Amygdala (tissue), 56 donors: ENCODE data around the gene TBRG4.
"Not testable (repeated sequence)": the region's sequence is repeated elsewhere in the genome, so short reads cannot be mapped to it uniquely, and the experiment has no call there.

ENCODE experiments used
- DNase-seq, 56 donors: peaks; one replicate each; lab custom pipeline; 2025; lab: John Stamatoyannopoulos, UW

Gene TBRG4

GRCh38 chr7:45118889-45119331, 7.4 kb upstream of the TBRG4 start:
- DNase-seq, result no peak

- no peak for DNase-seq
Observed at GRCh38 chr7:45118292-45118691, 6.8 kb upstream of the TBRG4 start.

- DNase-seq, result no peak
Observed at GRCh38 chr7:45117582-45117981, 6.1 kb upstream of the TBRG4 start.

- no peak for DNase-seq
Observed at GRCh38 chr7:45116048-45116447, 4.6 kb upstream of the TBRG4 start.

- no peak for DNase-seq
Observed at GRCh38 chr7:45114926-45115325, 3.4 kb upstream of the TBRG4 start.

GRCh38 chr7:45114257-45114656, 2.8 kb upstream of the TBRG4 start:
- DNase-seq, result not testable (repeated sequence)

GRCh38 chr7:45112648-45113047, 1.2 kb upstream of the TBRG4 start:
- DNase-seq, result no peak

- DNase-seq, result no peak
Observed at GRCh38 chr7:45108863-45109262, 2.6 kb downstream of the TBRG4 start.

- no peak for DNase-seq
Observed at GRCh38 chr7:45107356-45107755, 4.1 kb downstream of the TBRG4 start.

GRCh38 chr7:45106820-45107219, 4.7 kb downstream of the TBRG4 start:
- DNase-seq, result no peak

GRCh38 chr7:45105588-45106188, 5.8 kb downstream of the TBRG4 start:
- DNase-seq, result no peak

GRCh38 chr7:45104844-45105587, 6.5 kb downstream of the TBRG4 start:
- DNase-seq, result no peak

GRCh38 chr7:45103958-45104843, 7.3 kb downstream of the TBRG4 start:
- DNase-seq, result no peak

GRCh38 chr7:45102785-45103712, 8.4 kb downstream of the TBRG4 start:
- no peak for DNase-seq

GRCh38 chr7:45101748-45102147, 9.7 kb downstream of the TBRG4 start:
- DNase-seq, result no peak

- no peak for DNase-seq
Observed at GRCh38 chr7:45100761-45101480, 10.6 kb downstream of the TBRG4 start.

- no peak for DNase-seq
Observed at GRCh38 chr7:45099891-45100760, 11.4 kb downstream of the TBRG4 start.

GRCh38 chr7:45098983-45099839, 12.3 kb downstream of the TBRG4 start:
- DNase-seq, result no peak
